ENCODE data around the gene ARL8B. TPM values are rescaled to one million over a fixed set of nuclear protein-coding genes. Genes with fewer than 3 reads are reported as not detected.

ARL8B gene
- polyA plus RNA-seq, 1 donor (not counting 4 experiments of a cell fraction or from before 2014, with no cell fraction given), result 102 TPM

- Histone ChIP-seq H3K9me3 (ENCODE audit: control insufficient read depth, low read depth, low read length) (no peaks in the 10 kb centered on the region), H3K4me1 (ENCODE audit: control insufficient read depth, extremely low read depth, insufficient read depth, low read length) (no peaks in the 10 kb centered on the region), H3K79me2 (ENCODE audit: control insufficient read depth, insufficient read depth, low read length) (no peaks in the 10 kb centered on the region), H4K20me1 (ENCODE audit: control insufficient read depth, extremely low read depth, insufficient read depth, low read length) (no peaks in the 10 kb centered on the region), H3K27ac (ENCODE audit: control insufficient read depth, insufficient read depth, low read length) (no peak overlapping the region), H2AFZ (ENCODE audit: control insufficient read depth, low read length) (no peak overlapping the region), H3K4me2 (ENCODE audit: control insufficient read depth, extremely low read depth, insufficient read depth, low read depth, low read length) (no peak overlapping the region), H3K27me3 (ENCODE audit: control insufficient read depth, extremely low read depth, insufficient read depth, low read length) (no peaks in the 10 kb centered on the region), H3K9ac (ENCODE audit: control insufficient read depth, extremely low read depth, insufficient read depth, low read length) (no peak overlapping the region), H3K4me3 (ENCODE audit: control insufficient read depth in 2 of 3, extremely low read depth in 1 of 3, insufficient read depth in 2 of 3, low read depth in 1 of 3, low read length in 3 of 3) (no peak overlapping the region), H3K9me1 (ENCODE audit: control insufficient read depth, extremely low read depth, insufficient read depth, low read length) (no peaks in the 10 kb centered on the region), H3K36me3 (ENCODE audit: control insufficient read depth in 2 of 2, extremely low read depth in 1 of 2, insufficient read depth in 2 of 2, low read length in 2 of 2) (no peaks in the 10 kb centered on the region)
- FAIRE-seq, result no peak
- dilution Hi-C loops (cut with MboI; ENCODE audit: extremely low pct_ligation_motif_present, low sequenced_read_pairs), result no loop called here
- TF ChIP-seq CTCF (optimal IDR thresholded peaks at IDR 0.05 in 1 of 3, IDR thresholded peaks at IDR 0.05 in 1 of 3, conservative IDR thresholded peaks at IDR 0.05 in 1 of 3; ENCODE audit: extremely low read depth in 1 of 3, insufficient read depth in 2 of 3, low read length in 3 of 3) (no peak), EZH2 (IDR thresholded peaks at IDR 0.05; ENCODE audit: low read length) (no peak)
- no peak for DNase-seq (ENCODE audit: low read depth, low spot score)
Measured at GRCh38 chr3:5090197-5090596, 31.9 kb upstream of the ARL8B start.

- Histone ChIP-seq H3K27me3 (ENCODE audit: control insufficient read depth, extremely low read depth, insufficient read depth, low read length) (peaks cover 8% of the 10 kb centered on the region), H3K27ac (ENCODE audit: control insufficient read depth, insufficient read depth, low read length) (no peak overlapping the region), H3K4me3 (ENCODE audit: control insufficient read depth in 2 of 3, extremely low read depth in 1 of 3, insufficient read depth in 2 of 3, low read depth in 1 of 3, low read length in 3 of 3) (no peak overlapping the region), H3K4me1 (ENCODE audit: control insufficient read depth, extremely low read depth, insufficient read depth, low read length) (no peaks in the 10 kb centered on the region), H2AFZ (ENCODE audit: control insufficient read depth, low read length) (no peak overlapping the region), H3K9me3 (ENCODE audit: control insufficient read depth, low read depth, low read length) (no peaks in the 10 kb centered on the region), H3K4me2 (ENCODE audit: control insufficient read depth, extremely low read depth, insufficient read depth, low read depth, low read length) (no peak overlapping the region), H4K20me1 (ENCODE audit: control insufficient read depth, extremely low read depth, insufficient read depth, low read length) (no peaks in the 10 kb centered on the region), H3K79me2 (ENCODE audit: control insufficient read depth, insufficient read depth, low read length) (no peaks in the 10 kb centered on the region), H3K9ac (ENCODE audit: control insufficient read depth, extremely low read depth, insufficient read depth, low read length) (no peak overlapping the region), H3K36me3 (ENCODE audit: control insufficient read depth in 2 of 2, extremely low read depth in 1 of 2, insufficient read depth in 2 of 2, low read length in 2 of 2) (no peaks in the 10 kb centered on the region), H3K9me1 (ENCODE audit: control insufficient read depth, extremely low read depth, insufficient read depth, low read length) (no peaks in the 10 kb centered on the region)
- no peak for TF ChIP-seq CTCF (optimal IDR thresholded peaks at IDR 0.05 in 1 of 3, IDR thresholded peaks at IDR 0.05 in 1 of 3, conservative IDR thresholded peaks at IDR 0.05 in 1 of 3; ENCODE audit: extremely low read depth in 1 of 3, insufficient read depth in 2 of 3, low read length in 3 of 3)
- no peak for TF ChIP-seq EZH2 (IDR thresholded peaks at IDR 0.05; ENCODE audit: low read length)
- dilution Hi-C loops (cut with MboI; ENCODE audit: extremely low pct_ligation_motif_present, low sequenced_read_pairs), result no loop called here
- no peak for FAIRE-seq
- DNase-seq (ENCODE audit: low read depth, low spot score), result no peak
Measured at GRCh38 chr3:5092018-5092417, 30.1 kb upstream of the ARL8B start.

All from keratinocyte (primary cell).